PC-3 (cell line): ENCODE measurements around the gene STXBP1. TPM values are rescaled to one million over a fixed set of nuclear protein-coding genes. Genes with fewer than 3 reads are reported as not detected.

Experiments used
- ATAC-seq: fragments of 200-7000 bp; cut with Tn5 transposase; 2 replicates; pipeline ENCODE4 v1.9.1; 2020; ENCODE audit warnings: mild to moderate bottlenecking, moderate library complexity
- BruUV-seq: library from RNA; stranded (reverse); fragments of 400-500 nt; replicated peaks from 2 replicates; lab custom pipeline; 2021; lab: Mats Ljungman, UMichigan
- CTCF ChIA-PET: fragments of 300-600 bp; sonication (Branson Sonifier 250); formaldehyde crosslinking; loops from one replicate; lab custom pipeline; 2022; ENCODE audit warnings: antibody characterized with exemption; lab: Charles Lee
- POLR2A ChIA-PET: fragments of 300-600 bp; sonication (Branson Sonifier 250); formaldehyde crosslinking; loops from one replicate; lab custom pipeline; 2022; ENCODE audit warnings: antibody characterized with exemption; ENCODE audit not compliant: unreplicated experiment; lab: Charles Lee
- DNase-seq: peaks from one replicate; pipeline ENCODE4 v3.0.0-alpha.2; 2015
- H2AFZ ChIP-seq: fragments of 300-600 bp; sonication (generic); 2 replicates; pipeline ENCODE4 v1.6.0; 2016; ENCODE audit warnings: antibody characterized with exemption, low read length
- H3F3A ChIP-seq: fragments of 300-600 bp; sonication (generic); one replicate; pipeline ENCODE4 v1.6.0; 2017; ENCODE audit warnings: antibody characterized with exemption, low read length, control low read depth, mild to moderate bottlenecking; ENCODE audit not compliant: unreplicated experiment
- H3K27ac ChIP-seq: fragments of 300-600 bp; sonication (generic); 2 replicates; pipeline ENCODE4 v1.5.1; 2016; ENCODE audit warnings: mild to moderate bottlenecking, low read length
- H3K27me3 ChIP-seq: fragments of 300-600 bp; sonication (generic); 2 replicates; pipeline ENCODE4 v1.6.1; 2016; ENCODE audit warnings: low read length, mixed read lengths
- H3K36me3 ChIP-seq: fragments of 300-600 bp; sonication (generic); 2 replicates; pipeline ENCODE4 v1.6.1; 2016; ENCODE audit warnings: low read depth, mixed run types, low read length, mixed read lengths
- H3K4me1 ChIP-seq: fragments of 300-600 bp; sonication (generic); 2 replicates; pipeline ENCODE4 v1.5.1; 2016; ENCODE audit warnings: low read length; ENCODE audit not compliant: insufficient read depth
- H3K4me2 ChIP-seq: fragments of 300-600 bp; sonication (generic); 2 replicates; pipeline ENCODE4 v1.6.0; 2016; ENCODE audit warnings: low read length
- H3K4me3 ChIP-seq: fragments of 300-600 bp; sonication (generic); 2 replicates; pipeline ENCODE4 v1.5.1; 2016; ENCODE audit warnings: mild to moderate bottlenecking, low read length, mixed read lengths
- H3K79me2 ChIP-seq: fragments of 300-600 bp; sonication (generic); 2 replicates; pipeline ENCODE4 v1.6.1; 2017; ENCODE audit warnings: low read length, mixed read lengths
- H3K9ac ChIP-seq: fragments of 300-600 bp; sonication (generic); 2 replicates; pipeline ENCODE4 v1.6.0; 2016; ENCODE audit warnings: mild to moderate bottlenecking, low read length
- H3K9me2 ChIP-seq: fragments of 300-600 bp; sonication (generic); replicated peaks from 2 replicates; pipeline ENCODE4 v1.6.1; 2016; ENCODE audit warnings: mixed run types, low read length, mixed read lengths
- H3K9me3 ChIP-seq: fragments of 300-600 bp; sonication (generic); 2 replicates; pipeline ENCODE4 v1.6.1; 2016; ENCODE audit warnings: low read length, mixed read lengths
- H4K20me1 ChIP-seq: fragments of 300-600 bp; sonication (generic); 2 replicates; pipeline ENCODE4 v1.6.1; 2016; ENCODE audit warnings: low read length, mixed read lengths
- CTCF ChIP-seq: fragments of 300-600 bp; sonication (generic); conservative IDR thresholded peaks from 2 replicates; pipeline ENCODE4 v1.5.1; 2017; ENCODE audit warnings: antibody characterized with exemption, low read depth, mild to moderate bottlenecking, low read length
- EZH2 ChIP-seq: fragments of 300-600 bp; sonication (generic); IDR thresholded peaks from one replicate; pipeline ENCODE4 v1.6.1; 2017; ENCODE audit warnings: antibody characterized with exemption, mild to moderate bottlenecking, low read length; ENCODE audit not compliant: unreplicated experiment
- EZH2phosphoT487 ChIP-seq: fragments of 300-600 bp; sonication (generic); IDR thresholded peaks from 2 replicates; pipeline ENCODE4 v1.6.1; 2018; ENCODE audit warnings: mild to moderate bottlenecking, antibody characterized with exemption, low read length, borderline replicate concordance
- intact Hi-C: fragments of 100-400 bp; cut with micrococcal nuclease; formaldehyde crosslinking; loops from 2 replicates; pipeline ENCODE4 v1.9.0; 2023
- total RNA-seq: library from RNA; depleted of rRNA; stranded (reverse); fragments of >200 nt; gene quantifications from 2 replicates; pipeline ENCODE4 v1.2.3, GENCODE V29; 2014

STXBP1 gene
- total RNA-seq, 1 experiment from 2014 or later = 9.1 TPM

- Histone ChIP-seq H3K27ac (no peak overlapping the region), H3K9me3 (no peaks in the 10 kb centered on the region), H3K27me3 (no peaks in the 10 kb centered on the region), H3K4me3 (no peak overlapping the region), H3F3A (no peaks in the 10 kb centered on the region), H3K4me1 (peaks cover 7% of the 10 kb centered on the region), H2AFZ (no peak overlapping the region), H3K79me2 (no peaks in the 10 kb centered on the region), H4K20me1 (no peaks in the 10 kb centered on the region), H3K9ac (no peak overlapping the region), H3K9me2 (no peaks in the 10 kb centered on the region), H3K4me2 (no peak overlapping the region), H3K36me3 (no peaks in the 10 kb centered on the region)
- DNase-seq = no peak
- no peak for TF ChIP-seq CTCF
- no TSS peak for BruUV-seq
- POLR2A ChIA-PET = no interaction called here
- intact Hi-C loops = no loop called here
- CTCF ChIA-PET = no interaction called here
- ATAC-seq = no peak
These were observed 74.7 kb downstream of the STXBP1 start for GRCh38 chr9:127686461-127687393.

GRCh38 chr9:127689329-127690000 lies 77.4 kb downstream of the STXBP1 start:
- ChIA-PET POLR2A (no interaction called here), CTCF (no interaction called here)
- DNase-seq = no peak
- Histone ChIP-seq H3K4me1 (peaks cover 4% of the 10 kb centered on the region), H3K4me2 (no peak overlapping the region), H3K9ac (no peak overlapping the region), H3K9me2 (no peaks in the 10 kb centered on the region), H3K27ac (no peak overlapping the region), H3K4me3 (no peak overlapping the region), H3K79me2 (no peaks in the 10 kb centered on the region), H3K9me3 (no peaks in the 10 kb centered on the region), H3K36me3 (no peaks in the 10 kb centered on the region), H2AFZ (no peak overlapping the region), H4K20me1 (no peaks in the 10 kb centered on the region), H3K27me3 (no peaks in the 10 kb centered on the region), H3F3A (no peaks in the 10 kb centered on the region)
- no peak for ATAC-seq
- no TSS peak for BruUV-seq
- intact Hi-C loops = no loop called here
- TF ChIP-seq EZH2 = no peak
- no peak for TF ChIP-seq CTCF
- TF ChIP-seq EZH2phosphoT487 = no peak

- Histone ChIP-seq H3K4me1 (no peaks in the 10 kb centered on the region; the same call in 1 of the 2 replicates), H3K9me2 (no peaks in the 10 kb centered on the region), H3K36me3 (no peaks in the 10 kb centered on the region), H3K4me3 (no peak overlapping the region), H3K9me3 (no peaks in the 10 kb centered on the region), H3K27me3 (no peaks in the 10 kb centered on the region), H3F3A (no peaks in the 10 kb centered on the region), H4K20me1 (no peaks in the 10 kb centered on the region), H3K27ac (no peak overlapping the region), H3K79me2 (no peaks in the 10 kb centered on the region), H2AFZ (no peak overlapping the region), H3K9ac (no peak overlapping the region), H3K4me2 (no peak overlapping the region)
- TF ChIP-seq EZH2phosphoT487 = no peak
- no peak for TF ChIP-seq EZH2
- TF ChIP-seq CTCF = no peak
- ATAC-seq = no peak
- POLR2A ChIA-PET = no interaction called here
- BruUV-seq = no TSS peak
- intact Hi-C loops = no loop called here
- CTCF ChIA-PET = no interaction called here
- no peak for DNase-seq
These were observed 78.7 kb downstream of the STXBP1 start for GRCh38 chr9:127690735-127691134.
